Vagina (tissue), 2 donors: ENCODE measurements around the gene NRG2.

Experiments used
- POLR2A ChIP-seq, 2 donors: fragments of 450-650 bp; IDR thresholded peaks; one replicate each; pipeline ENCODE4 v1.6.1; 2017; ENCODE audit warnings: antibody characterized with exemption in 2 of 2, mild to moderate bottlenecking in 2 of 2, moderate library complexity in 2 of 2
- POLR2AphosphoS5 ChIP-seq, 2 donors: sonication (generic); formaldehyde crosslinking; IDR thresholded peaks; one replicate each; pipeline ENCODE4 v1.9.0; 2017; ENCODE audit warnings: antibody characterized with exemption in 2 of 2, mild to moderate bottlenecking in 2 of 2, low read depth in 1 of 2; ENCODE audit not compliant: insufficient read depth in 1 of 2
- TF ChIP-seq, protein P1 (sequence below), 3 experiments: fragments of 450-650 bp in 2 of 3; fragments of 200-600 bp in 1 of 3; sonication (generic) in 1 of 3; IDR thresholded peaks; one replicate each; pipeline ENCODE4 v1.5.1; 2017 to 2019; ENCODE audit warnings: antibody characterized with exemption in 3 of 3, mild to moderate bottlenecking in 2 of 3, moderate library complexity in 2 of 3

DNA sequence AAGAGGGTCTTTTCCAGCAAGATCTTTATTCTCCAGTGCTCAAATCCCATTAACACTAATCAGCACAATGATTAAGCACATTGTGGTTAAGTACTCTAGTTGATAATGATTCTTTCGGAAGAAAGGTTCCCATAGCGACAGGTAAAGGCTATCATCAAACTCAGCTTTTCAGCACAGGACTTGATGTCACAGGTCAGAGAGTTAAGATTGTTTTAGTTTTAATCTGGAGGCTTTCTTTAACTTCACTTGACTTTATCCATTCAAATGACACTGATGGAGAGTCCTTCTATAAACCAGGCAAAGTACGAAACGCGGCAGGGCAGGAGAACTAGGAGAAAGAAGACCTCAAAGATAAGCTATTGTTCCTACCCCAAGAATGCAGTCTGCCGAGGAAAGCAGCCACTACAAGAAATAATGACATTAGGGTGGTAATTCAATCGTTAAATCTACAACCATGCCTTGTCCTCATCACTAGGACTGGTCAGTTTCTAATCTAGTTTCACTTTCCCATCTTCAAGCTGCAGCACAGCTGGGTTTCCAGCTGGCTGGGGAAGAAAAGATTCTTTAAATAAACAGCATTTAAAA, 4.6 kb downstream of the NRG2 start:
- TF ChIP-seq POLR2A (IDR thresholded peaks at IDR 0.05) (no peak), POLR2AphosphoS5 (IDR thresholded peaks at IDR 0.05; ENCODE audit: insufficient read depth in 1 of 2, low read depth in 1 of 2) (no peak)
- TF ChIP-seq, protein P1, sequence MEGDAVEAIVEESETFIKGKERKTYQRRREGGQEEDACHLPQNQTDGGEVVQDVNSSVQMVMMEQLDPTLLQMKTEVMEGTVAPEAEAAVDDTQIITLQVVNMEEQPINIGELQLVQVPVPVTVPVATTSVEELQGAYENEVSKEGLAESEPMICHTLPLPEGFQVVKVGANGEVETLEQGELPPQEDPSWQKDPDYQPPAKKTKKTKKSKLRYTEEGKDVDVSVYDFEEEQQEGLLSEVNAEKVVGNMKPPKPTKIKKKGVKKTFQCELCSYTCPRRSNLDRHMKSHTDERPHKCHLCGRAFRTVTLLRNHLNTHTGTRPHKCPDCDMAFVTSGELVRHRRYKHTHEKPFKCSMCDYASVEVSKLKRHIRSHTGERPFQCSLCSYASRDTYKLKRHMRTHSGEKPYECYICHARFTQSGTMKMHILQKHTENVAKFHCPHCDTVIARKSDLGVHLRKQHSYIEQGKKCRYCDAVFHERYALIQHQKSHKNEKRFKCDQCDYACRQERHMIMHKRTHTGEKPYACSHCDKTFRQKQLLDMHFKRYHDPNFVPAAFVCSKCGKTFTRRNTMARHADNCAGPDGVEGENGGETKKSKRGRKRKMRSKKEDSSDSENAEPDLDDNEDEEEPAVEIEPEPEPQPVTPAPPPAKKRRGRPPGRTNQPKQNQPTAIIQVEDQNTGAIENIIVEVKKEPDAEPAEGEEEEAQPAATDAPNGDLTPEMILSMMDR (IDR thresholded peaks at IDR 0.05): no peak
